ENCODE results near the gene LCN15.

DNA sequence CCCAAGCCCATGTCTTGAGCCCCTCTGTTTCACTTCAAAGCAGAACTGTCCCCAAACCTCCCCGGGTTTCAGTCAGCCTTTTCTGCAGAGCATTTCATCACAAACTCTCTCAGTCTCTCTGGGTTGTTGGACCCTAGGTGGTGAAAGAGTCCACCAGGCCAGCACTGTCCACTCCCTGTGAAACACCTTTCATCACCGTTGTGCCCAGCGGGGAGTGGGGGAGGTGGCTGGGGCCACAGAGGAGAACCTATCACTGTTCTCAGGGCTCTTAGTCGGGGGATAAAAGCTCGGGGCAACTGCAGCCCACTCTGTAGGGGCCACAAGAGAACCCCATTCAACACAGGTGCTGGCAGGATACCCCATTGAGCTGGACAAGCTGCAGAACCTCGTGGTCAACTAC lies 38.0 kb upstream of the LCN15 start:
- TF ChIP-seq ISL1 (CRISPR knock-in tag; IDR thresholded peaks at IDR 0.05) (no peak), ZFP3 (CRISPR knock-in tag; IDR thresholded peaks at IDR 0.05) (no peak), ZNF70 (CRISPR knock-in tag; IDR thresholded peaks at IDR 0.05) (no peak), SNAI2 (CRISPR knock-in tag; IDR thresholded peaks at IDR 0.05) (no peak), CSDC2 (CRISPR knock-in tag; IDR thresholded peaks at IDR 0.05) (no peak), GLIS3 (CRISPR knock-in tag; IDR thresholded peaks at IDR 0.05) (no peak)
- TF ChIP-seq, protein P1, sequence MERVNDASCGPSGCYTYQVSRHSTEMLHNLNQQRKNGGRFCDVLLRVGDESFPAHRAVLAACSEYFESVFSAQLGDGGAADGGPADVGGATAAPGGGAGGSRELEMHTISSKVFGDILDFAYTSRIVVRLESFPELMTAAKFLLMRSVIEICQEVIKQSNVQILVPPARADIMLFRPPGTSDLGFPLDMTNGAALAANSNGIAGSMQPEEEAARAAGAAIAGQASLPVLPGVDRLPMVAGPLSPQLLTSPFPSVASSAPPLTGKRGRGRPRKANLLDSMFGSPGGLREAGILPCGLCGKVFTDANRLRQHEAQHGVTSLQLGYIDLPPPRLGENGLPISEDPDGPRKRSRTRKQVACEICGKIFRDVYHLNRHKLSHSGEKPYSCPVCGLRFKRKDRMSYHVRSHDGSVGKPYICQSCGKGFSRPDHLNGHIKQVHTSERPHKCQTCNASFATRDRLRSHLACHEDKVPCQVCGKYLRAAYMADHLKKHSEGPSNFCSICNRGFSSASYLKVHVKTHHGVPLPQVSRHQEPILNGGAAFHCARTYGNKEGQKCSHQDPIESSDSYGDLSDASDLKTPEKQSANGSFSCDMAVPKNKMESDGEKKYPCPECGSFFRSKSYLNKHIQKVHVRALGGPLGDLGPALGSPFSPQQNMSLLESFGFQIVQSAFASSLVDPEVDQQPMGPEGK (CRISPR knock-in tag; IDR thresholded peaks at IDR 0.05; ENCODE audit: borderline replicate concordance), result no peak
- TF ChIP-seq, protein P2, sequence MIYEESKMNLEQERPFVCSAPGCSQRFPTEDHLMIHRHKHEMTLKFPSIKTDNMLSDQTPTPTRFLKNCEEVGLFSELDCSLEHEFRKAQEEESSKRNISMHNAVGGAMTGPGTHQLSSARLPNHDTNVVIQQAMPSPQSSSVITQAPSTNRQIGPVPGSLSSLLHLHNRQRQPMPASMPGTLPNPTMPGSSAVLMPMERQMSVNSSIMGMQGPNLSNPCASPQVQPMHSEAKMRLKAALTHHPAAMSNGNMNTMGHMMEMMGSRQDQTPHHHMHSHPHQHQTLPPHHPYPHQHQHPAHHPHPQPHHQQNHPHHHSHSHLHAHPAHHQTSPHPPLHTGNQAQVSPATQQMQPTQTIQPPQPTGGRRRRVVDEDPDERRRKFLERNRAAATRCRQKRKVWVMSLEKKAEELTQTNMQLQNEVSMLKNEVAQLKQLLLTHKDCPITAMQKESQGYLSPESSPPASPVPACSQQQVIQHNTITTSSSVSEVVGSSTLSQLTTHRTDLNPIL (CRISPR knock-in tag; IDR thresholded peaks at IDR 0.05; ENCODE audit: low read depth), result no peak
- TF ChIP-seq, protein P3, sequence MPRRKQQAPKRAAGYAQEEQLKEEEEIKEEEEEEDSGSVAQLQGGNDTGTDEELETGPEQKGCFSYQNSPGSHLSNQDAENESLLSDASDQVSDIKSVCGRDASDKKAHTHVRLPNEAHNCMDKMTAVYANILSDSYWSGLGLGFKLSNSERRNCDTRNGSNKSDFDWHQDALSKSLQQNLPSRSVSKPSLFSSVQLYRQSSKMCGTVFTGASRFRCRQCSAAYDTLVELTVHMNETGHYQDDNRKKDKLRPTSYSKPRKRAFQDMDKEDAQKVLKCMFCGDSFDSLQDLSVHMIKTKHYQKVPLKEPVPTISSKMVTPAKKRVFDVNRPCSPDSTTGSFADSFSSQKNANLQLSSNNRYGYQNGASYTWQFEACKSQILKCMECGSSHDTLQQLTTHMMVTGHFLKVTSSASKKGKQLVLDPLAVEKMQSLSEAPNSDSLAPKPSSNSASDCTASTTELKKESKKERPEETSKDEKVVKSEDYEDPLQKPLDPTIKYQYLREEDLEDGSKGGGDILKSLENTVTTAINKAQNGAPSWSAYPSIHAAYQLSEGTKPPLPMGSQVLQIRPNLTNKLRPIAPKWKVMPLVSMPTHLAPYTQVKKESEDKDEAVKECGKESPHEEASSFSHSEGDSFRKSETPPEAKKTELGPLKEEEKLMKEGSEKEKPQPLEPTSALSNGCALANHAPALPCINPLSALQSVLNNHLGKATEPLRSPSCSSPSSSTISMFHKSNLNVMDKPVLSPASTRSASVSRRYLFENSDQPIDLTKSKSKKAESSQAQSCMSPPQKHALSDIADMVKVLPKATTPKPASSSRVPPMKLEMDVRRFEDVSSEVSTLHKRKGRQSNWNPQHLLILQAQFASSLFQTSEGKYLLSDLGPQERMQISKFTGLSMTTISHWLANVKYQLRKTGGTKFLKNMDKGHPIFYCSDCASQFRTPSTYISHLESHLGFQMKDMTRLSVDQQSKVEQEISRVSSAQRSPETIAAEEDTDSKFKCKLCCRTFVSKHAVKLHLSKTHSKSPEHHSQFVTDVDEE (CRISPR knock-in tag; IDR thresholded peaks at IDR 0.05), result no peak

Measured in SK-N-SH treated with all-trans-retinoic acid at 6 μM for 48 hours (cell line).